GM13977 (cell line): ENCODE measurements around the gene TEX54.

ENCODE experiments used
- DNase-seq: peaks from one replicate; pipeline ENCODE4 v3.0.0; 2012; ENCODE audit warnings: low spot score
- in situ Hi-C: fragments of 300-500 bp; cut with MboI; formaldehyde crosslinking; loops from one replicate; pipeline ENCODE4 v1.12.0; 2022; ENCODE audit warnings: low sequenced_read_pairs, low pct_unique_long_range_greater_than_20kb, mixed read lengths, inconsistent platforms; ENCODE audit not compliant: unreplicated experiment
- TF ChIP-seq, protein P1 (sequence below): IDR thresholded peaks from 2 replicates; pipeline ENCODE4 v1.5.1; 2012; ENCODE audit warnings: mild to moderate bottlenecking, control low read depth; ENCODE audit not compliant: insufficient read depth; ENCODE audit errors: extremely low read depth, missing control alignments

The TEX54 gene

GRCh38 chr11:62854825-62855570 lies 22.4 kb upstream of the TEX54 start:
- in situ Hi-C loops = loop anchor here (25.0 kb wide), 1 partner anchor 443 kb away; the partner anchor contains the start of gene SCGB1A1
- TF ChIP-seq, protein P1, sequence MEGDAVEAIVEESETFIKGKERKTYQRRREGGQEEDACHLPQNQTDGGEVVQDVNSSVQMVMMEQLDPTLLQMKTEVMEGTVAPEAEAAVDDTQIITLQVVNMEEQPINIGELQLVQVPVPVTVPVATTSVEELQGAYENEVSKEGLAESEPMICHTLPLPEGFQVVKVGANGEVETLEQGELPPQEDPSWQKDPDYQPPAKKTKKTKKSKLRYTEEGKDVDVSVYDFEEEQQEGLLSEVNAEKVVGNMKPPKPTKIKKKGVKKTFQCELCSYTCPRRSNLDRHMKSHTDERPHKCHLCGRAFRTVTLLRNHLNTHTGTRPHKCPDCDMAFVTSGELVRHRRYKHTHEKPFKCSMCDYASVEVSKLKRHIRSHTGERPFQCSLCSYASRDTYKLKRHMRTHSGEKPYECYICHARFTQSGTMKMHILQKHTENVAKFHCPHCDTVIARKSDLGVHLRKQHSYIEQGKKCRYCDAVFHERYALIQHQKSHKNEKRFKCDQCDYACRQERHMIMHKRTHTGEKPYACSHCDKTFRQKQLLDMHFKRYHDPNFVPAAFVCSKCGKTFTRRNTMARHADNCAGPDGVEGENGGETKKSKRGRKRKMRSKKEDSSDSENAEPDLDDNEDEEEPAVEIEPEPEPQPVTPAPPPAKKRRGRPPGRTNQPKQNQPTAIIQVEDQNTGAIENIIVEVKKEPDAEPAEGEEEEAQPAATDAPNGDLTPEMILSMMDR = no peak
- DNase-seq = no peak

DNA sequence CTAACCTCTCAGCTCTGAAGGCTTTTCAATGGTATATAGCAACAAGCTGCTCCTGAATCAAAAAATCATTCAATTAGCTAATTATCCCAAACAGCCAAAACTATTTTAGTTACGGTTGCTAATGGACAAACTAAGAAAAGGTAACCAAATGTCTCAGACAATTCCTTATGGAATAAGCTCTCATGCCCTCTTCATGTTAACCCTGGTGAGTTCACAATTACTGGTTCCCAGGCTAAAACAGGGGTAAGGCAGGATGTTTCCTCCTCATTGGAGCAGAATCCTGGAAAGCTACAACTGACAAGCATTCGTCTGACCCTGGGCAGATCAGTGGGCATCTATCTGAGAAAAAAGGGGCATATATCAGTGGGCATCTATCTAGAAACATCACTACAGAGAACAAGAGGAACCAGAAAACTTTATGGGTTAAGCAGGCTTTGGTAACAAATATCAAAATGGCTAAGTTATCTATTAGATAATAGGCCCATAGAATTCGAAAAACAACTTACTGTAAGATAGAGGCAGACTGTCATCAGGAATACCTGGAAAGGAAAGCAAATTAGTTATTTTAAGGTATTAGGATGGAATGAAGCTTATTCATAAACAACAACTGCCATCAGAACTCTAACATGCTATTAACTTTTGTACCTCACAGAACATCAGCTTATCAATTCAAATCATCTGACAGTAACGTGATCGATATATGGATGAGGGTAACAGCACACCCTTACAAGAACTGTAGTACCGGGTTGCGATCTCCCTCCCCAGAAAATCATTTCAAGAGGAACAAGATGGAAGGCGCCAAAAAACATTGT lies 21.6 kb upstream of the TEX54 start:
- DNase-seq = no peak
- TF ChIP-seq, protein P1 = no peak

DNA sequence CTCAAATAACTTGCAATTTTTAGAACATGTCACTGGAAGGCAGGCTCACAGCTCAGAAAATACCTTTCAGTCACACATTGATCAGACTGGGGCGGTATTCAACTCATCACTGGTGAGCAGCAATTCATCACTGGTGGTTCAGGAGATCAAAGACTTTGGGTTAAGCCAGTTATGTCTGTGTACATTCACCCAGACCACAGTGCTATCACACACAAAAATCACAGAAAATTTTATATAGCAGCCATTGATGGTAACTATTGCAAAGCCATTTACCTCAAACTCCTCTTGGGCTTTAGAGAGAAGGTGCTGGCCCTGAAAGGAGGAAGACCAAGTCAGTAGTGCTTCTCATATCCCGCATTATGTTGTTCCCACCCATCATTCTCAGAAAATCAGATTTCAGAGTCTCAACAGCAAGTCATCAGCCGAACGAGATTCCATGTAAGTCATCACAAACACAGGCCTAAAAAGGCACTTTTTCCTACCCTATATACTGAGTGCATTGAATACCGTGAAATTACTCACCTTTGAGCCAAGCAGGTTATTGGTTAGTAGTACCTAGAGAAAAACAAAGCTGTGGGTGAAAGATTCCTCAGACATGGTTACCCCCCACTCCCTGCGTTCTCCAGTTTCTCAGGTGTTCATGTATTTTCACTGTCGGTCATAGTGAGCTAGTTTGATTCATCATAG lies 20.8 kb upstream of the TEX54 start:
- no peak for DNase-seq
- TF ChIP-seq, protein P1 = no peak
- in situ Hi-C loops = loop anchor here (25.0 kb wide), 1 partner anchor 441 kb away; the partner anchor contains the start of gene SCGB1A1

More for the DNA sequence above, 21.6 kb upstream of the TEX54 start:
- in situ Hi-C loops = loop anchor here (25.0 kb wide), 1 partner anchor 442 kb away; the partner anchor contains the start of gene SCGB1A1

DNA sequence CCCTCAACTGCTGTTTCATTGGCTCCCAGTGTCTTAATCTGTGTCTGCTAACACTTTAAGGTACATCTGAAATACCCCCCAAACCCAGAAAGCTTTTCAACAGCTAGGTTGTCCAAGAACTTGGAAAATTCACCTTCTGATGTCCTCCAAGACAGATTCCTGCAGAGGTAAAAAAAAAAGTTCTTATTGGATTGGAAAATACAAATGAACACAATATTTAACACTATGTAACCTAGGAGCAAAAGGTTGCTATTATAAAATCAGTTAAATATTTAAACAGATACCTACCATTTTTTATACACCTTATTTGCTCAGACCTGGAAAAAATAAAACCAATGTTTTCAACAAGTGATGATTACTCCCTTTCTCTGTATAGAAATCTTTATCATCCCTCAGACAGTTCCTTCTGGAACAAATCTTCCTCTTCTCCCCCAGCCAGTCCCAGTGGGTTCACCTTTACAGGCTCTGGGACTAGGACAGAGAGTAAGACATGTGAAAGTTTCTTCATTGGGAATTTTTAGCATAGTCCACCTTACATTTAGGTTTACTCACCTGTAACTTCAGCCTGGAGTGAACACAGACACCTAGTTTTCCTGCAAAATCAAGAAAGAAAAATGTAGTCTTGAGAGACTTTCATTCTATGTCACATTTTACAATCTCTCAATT lies 20.0 kb upstream of the TEX54 start:
- in situ Hi-C loops = loop anchor here (25.0 kb wide), 1 partner anchor 440 kb away; the partner anchor contains the start of gene SCGB1A1
- DNase-seq = no peak
- TF ChIP-seq, protein P1 = no peak

GRCh38 chr11:62851807-62852522 lies 19.3 kb upstream of the TEX54 start:
- no peak for DNase-seq
- TF ChIP-seq, protein P1 = no peak
- in situ Hi-C loops = loop anchor here (25.0 kb wide), 1 partner anchor 440 kb away; the partner anchor contains the start of gene SCGB1A1
